ENCODE results near the gene MICALL2.

GRCh38 chr7:1494447-1494846 is 35.2 kb upstream of the MICALL2 start:
- TF ChIP-seq CTCF (IDR thresholded peaks at IDR 0.05; ENCODE audit: low read depth, low read length, missing input control) (no peak), REST (IDR thresholded peaks at IDR 0.05) (no peak), JUND (IDR thresholded peaks at IDR 0.05) (no peak)

All from liver (tissue), 3 donors.